GM19240 (cell line): ENCODE measurements around the gene HM13.
"Not testable (repeated sequence)": the region's sequence is repeated elsewhere in the genome, so short reads cannot be mapped to it uniquely, and the experiment has no call there.

Experiments
- DNase-seq: peaks from one replicate; pipeline ENCODE4 v3.0.0; 2011; ENCODE audit warnings: low spot score; ENCODE audit not compliant: insufficient read length

The HM13 gene

GRCh38 chr20:31566658-31567379 is 52.6 kb downstream of the HM13 start:
- DNase-seq, result no peak

- no peak for DNase-seq
Observed at GRCh38 chr20:31567380-31567720, 53.1 kb downstream of the HM13 start.

GRCh38 chr20:31568041-31568731 is 53.9 kb downstream of the HM13 start:
- no peak for DNase-seq

GRCh38 chr20:31568773-31569162 is 54.5 kb downstream of the HM13 start:
- DNase-seq, result no peak

- no peak for DNase-seq
Observed at GRCh38 chr20:31569163-31570020, 55.1 kb downstream of the HM13 start.

GRCh38 chr20:31570021-31570463 is 55.8 kb downstream of the HM13 start:
- DNase-seq, result no peak

GRCh38 chr20:31570735-31571617 is 56.7 kb downstream of the HM13 start:
- no peak for DNase-seq

GRCh38 chr20:31572042-31572700 is 57.9 kb downstream of the HM13 start:
- no peak for DNase-seq

- DNase-seq, result peak; percentile 89
Observed at GRCh38 chr20:31572701-31573554, 58.7 kb downstream of the HM13 start.

- DNase-seq, result no peak
Observed at GRCh38 chr20:31573555-31574321, 59.5 kb downstream of the HM13 start.

GRCh38 chr20:31574986-31575385 is 60.7 kb downstream of the HM13 start:
- not testable (repeated sequence) for DNase-seq

GRCh38 chr20:31576751-31577150 is 62.5 kb downstream of the HM13 start:
- DNase-seq, result no peak

GRCh38 chr20:31577194-31577593 is 63.0 kb downstream of the HM13 start:
- DNase-seq, result no peak

- no peak for DNase-seq
Observed at GRCh38 chr20:31578448-31579138, 64.4 kb downstream of the HM13 start.

- no peak for DNase-seq
Observed at GRCh38 chr20:31579245-31579644, 65.0 kb downstream of the HM13 start.

GRCh38 chr20:31579941-31580651 is 65.9 kb downstream of the HM13 start:
- DNase-seq, result not testable (repeated sequence)

- DNase-seq, result no peak
Observed at GRCh38 chr20:31580706-31581105, 66.5 kb downstream of the HM13 start.

- no peak for DNase-seq
Observed at GRCh38 chr20:31581391-31581790, 67.1 kb downstream of the HM13 start.
